Cardiac fibroblast (primary cell): ENCODE results near the gene BICD1.

Experiments used
- DNase-seq, 2 donors: peaks; one replicate each; pipeline versions ENCODE4 v3.0.0 to v3.0.0-alpha.2; 2010; ENCODE audit warnings: low read depth in 2 of 2
- H3K4me3 ChIP-seq, 2 donors: replicated peaks in 1 of 2; 1 replicate in 1 of 2; 2 replicates in 1 of 2; pipeline ENCODE4 v1.5.1; 2011; ENCODE audit warnings: low read depth in 2 of 2, low read length in 2 of 2, mild to moderate bottlenecking in 2 of 2, moderate library complexity in 1 of 2
- TF ChIP-seq, protein P1 (sequence below): IDR thresholded peaks from one replicate; pipeline ENCODE4 v1.5.1; 2011; ENCODE audit warnings: low read depth, mild to moderate bottlenecking, low read length, inconsistent platforms

BICD1 gene

DNA sequence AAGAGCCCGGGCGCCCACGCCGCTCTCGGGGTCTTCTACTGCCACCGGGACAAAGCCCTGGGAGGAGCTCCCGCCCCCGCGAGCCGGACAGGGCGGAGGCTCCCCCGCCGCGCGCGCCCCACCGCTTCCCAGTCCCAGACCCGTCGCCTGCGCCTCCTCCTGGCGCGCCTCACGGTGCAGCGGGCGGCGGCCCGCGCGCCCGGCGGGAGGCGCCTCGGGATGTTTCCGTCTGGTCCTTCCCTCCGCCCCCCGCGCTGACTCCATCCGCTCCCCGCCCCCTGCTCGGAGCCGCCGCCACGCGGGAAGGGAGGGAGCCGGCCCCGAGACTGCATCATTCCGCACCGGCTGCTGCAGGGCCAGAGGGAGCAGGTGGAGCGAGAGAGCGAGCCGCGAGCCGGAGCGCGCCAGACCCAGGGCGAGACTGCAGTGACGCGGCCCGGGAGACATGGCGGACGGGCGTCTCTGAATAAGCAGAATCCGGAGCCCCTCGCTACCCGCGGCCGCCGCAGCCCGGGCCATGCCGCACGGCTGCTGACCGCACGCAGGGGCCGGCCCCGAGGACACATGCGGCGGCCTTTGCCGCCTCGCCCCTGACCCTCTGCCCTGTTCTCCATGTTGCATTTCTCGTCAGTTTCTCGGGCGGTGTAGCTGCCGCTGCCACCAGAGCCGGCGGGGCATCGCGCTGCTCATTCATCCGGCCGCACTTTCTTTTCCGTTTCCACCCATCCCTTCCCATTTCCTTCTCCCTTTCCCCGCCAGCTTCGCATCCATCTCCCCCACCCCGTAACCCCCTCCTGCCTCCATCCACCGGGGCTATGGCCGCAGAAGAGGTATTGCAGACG is at the start of gene BICD1:
BICD1 (plus strand) TSS at position 331 of the 842 bp plus-strand sequence; CDS start at position 816, 485 bp downstream.
- TF ChIP-seq, protein P1, sequence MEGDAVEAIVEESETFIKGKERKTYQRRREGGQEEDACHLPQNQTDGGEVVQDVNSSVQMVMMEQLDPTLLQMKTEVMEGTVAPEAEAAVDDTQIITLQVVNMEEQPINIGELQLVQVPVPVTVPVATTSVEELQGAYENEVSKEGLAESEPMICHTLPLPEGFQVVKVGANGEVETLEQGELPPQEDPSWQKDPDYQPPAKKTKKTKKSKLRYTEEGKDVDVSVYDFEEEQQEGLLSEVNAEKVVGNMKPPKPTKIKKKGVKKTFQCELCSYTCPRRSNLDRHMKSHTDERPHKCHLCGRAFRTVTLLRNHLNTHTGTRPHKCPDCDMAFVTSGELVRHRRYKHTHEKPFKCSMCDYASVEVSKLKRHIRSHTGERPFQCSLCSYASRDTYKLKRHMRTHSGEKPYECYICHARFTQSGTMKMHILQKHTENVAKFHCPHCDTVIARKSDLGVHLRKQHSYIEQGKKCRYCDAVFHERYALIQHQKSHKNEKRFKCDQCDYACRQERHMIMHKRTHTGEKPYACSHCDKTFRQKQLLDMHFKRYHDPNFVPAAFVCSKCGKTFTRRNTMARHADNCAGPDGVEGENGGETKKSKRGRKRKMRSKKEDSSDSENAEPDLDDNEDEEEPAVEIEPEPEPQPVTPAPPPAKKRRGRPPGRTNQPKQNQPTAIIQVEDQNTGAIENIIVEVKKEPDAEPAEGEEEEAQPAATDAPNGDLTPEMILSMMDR = no peak
- H3K4me3 ChIP-seq = peak within 1 kb of the TSS; percentile 79 to 91
- peak; percentile 89 to 90 for DNase-seq

DNA sequence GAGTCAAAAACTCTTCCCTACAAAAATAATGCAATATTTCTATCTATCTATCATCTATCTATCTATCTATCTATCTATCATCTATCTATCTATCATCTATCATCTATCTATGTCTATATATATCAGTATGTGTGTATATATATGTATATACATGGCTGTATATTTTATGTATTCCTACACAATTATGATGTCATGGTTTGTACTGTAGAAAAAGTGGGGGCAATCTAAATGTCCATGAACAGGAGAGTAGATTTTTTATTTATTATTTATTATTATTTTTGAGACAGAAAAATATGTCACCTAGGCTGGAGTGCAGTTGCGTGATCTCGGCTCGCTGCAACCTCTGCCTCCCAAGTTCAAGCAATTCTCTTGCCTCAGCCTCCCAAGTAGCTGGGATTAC is 45.6 kb upstream of the BICD1 start:
- TF ChIP-seq, protein P1 = no peak
- DNase-seq = no peak
- no peak overlapping the region for H3K4me3 ChIP-seq

DNA sequence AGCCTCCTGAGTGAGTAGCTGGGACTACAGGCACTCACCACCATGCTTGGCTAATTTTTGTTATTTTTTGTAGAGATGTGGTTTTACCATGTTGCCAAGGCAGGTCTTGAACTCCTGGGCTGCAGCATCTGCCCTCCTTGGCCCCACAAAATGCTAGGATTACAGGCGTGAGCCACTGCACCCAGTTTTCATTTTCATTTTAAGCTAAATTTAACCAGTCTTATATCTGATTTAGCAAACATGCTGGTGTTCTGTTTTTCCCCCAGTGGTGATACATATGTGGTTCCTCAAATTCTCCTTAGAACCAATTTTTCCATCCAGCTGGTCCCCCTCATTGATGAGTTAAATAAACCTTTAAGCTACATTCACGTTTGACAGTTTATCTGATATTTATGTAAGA is 43.8 kb upstream of the BICD1 start:
- peak in 1 of 2 donors; percentile 9 for DNase-seq
- TF ChIP-seq, protein P1 = no peak
- H3K4me3 ChIP-seq = no peak overlapping the region

DNA sequence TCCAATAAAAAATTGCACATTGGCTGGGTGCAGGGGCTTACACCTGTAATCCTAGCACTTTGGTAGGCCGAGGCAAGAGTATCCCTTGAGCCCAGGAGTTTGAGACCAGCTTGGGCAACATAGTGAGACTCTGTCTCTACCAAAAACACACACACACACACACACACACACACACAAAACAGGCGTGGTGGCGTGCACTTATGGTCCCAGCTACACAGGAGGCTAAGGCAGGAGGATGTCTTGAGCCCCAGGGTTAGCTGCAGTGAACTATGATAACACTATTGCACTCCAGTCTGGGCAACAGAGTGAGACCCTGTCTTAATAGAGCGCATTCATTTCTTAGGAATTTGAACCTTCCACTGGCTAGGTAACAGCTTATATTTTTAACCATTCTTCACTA is 42.9 kb upstream of the BICD1 start:
- no peak overlapping the region for H3K4me3 ChIP-seq
- no peak for DNase-seq
- TF ChIP-seq, protein P1 = no peak

DNA sequence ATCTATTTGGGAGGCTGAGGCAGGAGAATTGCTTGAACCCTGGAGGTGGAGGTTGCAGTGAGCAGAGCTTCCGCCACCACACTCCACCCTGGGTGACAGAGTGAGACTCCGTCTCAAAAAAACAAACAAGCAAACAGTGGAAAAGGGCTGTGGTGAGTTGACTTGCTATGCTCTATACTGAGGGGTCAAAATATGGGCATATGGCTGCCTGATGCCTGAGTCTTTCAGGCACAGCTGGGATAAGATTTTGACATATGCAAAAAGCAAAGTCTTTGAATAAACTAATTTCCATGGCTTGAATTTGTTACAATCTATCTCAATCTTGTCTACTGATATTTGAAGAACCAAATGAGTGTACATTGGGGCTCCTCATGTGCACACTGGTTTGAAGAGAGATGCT is 40.4 kb upstream of the BICD1 start:
- no peak overlapping the region for H3K4me3 ChIP-seq
- no peak for DNase-seq
- TF ChIP-seq, protein P1 = no peak

DNA sequence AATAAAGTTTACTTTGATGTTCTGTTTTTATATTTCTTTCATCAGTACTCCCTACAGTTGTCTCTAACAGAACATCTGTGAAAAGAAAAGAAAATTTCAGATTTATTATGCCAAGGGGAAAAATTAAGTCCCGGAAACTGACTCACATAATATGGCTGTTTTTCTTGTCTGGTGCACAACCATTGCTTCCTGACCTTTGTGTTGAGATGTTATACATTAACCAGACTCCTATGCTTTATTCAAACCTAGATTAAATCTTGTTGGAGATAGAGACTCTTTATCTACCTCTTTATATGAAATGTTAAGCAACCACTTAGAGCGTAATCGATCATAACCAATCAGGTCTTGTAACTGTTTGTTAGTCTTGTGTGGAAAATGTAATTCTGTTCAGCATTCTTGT is 37.6 kb upstream of the BICD1 start:
- DNase-seq = peak in 1 of 2 donors; percentile 7
- TF ChIP-seq, protein P1 = no peak
- H3K4me3 ChIP-seq = no peak overlapping the region
